GM12878 (cell line): ENCODE measurements around the gene UNC119. TPM values are rescaled to one million over a fixed set of nuclear protein-coding genes. Genes with fewer than 3 reads are reported as not detected.

Experiments used
- ATF7 ChIP-seq: fragments of 450-650 bp; IDR thresholded peaks from 2 replicates; pipeline ENCODE4 v1.6.1; 2016; ENCODE audit warnings: low read depth, mild to moderate bottlenecking
- BMI1 ChIP-seq: fragments of 450-650 bp; IDR thresholded peaks from 2 replicates; pipeline ENCODE4 v1.6.1; 2016; ENCODE audit warnings: mild to moderate bottlenecking, moderate library complexity, borderline replicate concordance
- DPF2 ChIP-seq: fragments of 450-650 bp; IDR thresholded peaks from 2 replicates; pipeline ENCODE4 v1.6.1; 2017; ENCODE audit warnings: mild to moderate bottlenecking
- ETV6 ChIP-seq, 2 experiments: fragments of 450-650 bp in 1 of 2; IDR thresholded peaks in 1 of 2; conservative IDR thresholded peaks in 1 of 2; 2 replicates each; pipeline ENCODE4 v1.6.1; 2014; ENCODE audit warnings: antibody characterized with exemption in 1 of 2, borderline replicate concordance in 1 of 2, low read depth in 1 of 2, mild to moderate bottlenecking in 1 of 2, moderate library complexity in 1 of 2
- EZH2 ChIP-seq: IDR thresholded peaks from 2 replicates; pipeline ENCODE4 v1.6.1; 2012; ENCODE audit warnings: low read depth, mild to moderate bottlenecking, control low read depth, inconsistent platforms, low read length, borderline replicate concordance; ENCODE audit not compliant: control insufficient read depth
- FOXK2 ChIP-seq: fragments of 450-650 bp; IDR thresholded peaks from 2 replicates; pipeline ENCODE4 v1.6.1; 2017; ENCODE audit warnings: mild to moderate bottlenecking, moderate library complexity
- LARP7 ChIP-seq: fragments of 450-650 bp; IDR thresholded peaks from 2 replicates; pipeline ENCODE4 v1.6.1; 2017; ENCODE audit warnings: mild to moderate bottlenecking
- MYB ChIP-seq: fragments of 150-350 bp; IDR thresholded peaks from 2 replicates; pipeline ENCODE4 v1.6.1; 2014; ENCODE audit warnings: mild to moderate bottlenecking, low read depth, low read length, borderline replicate concordance
- NFYA ChIP-seq: IDR thresholded peaks from 2 replicates; pipeline ENCODE4 v1.6.1; 2011; ENCODE audit warnings: low read depth, mild to moderate bottlenecking, low read length, improper control_type of control experiment, borderline replicate concordance
- POLR2AphosphoS5 ChIP-seq: IDR thresholded peaks from 2 replicates; pipeline ENCODE4 v1.6.1; 2011; ENCODE audit warnings: mild to moderate bottlenecking, low read length, inconsistent platforms
- RUNX3 ChIP-seq: IDR thresholded peaks from 2 replicates; pipeline ENCODE4 v1.6.1; 2012; ENCODE audit warnings: low read length, inconsistent platforms
- SIN3A ChIP-seq: IDR thresholded peaks from 2 replicates; pipeline ENCODE4 v1.6.1; 2012; ENCODE audit warnings: low read depth, low read length, improper control_type of control experiment
- SREBF1 ChIP-seq: IDR thresholded peaks from 2 replicates; pipeline ENCODE4 v1.6.1; 2012; ENCODE audit warnings: mild to moderate bottlenecking, low read length
- SUPT20H ChIP-seq: IDR thresholded peaks from 2 replicates; pipeline ENCODE4 v1.6.1; 2011; ENCODE audit warnings: low read depth, mild to moderate bottlenecking, low read length, moderate library complexity, borderline replicate concordance; ENCODE audit not compliant: control insufficient read depth
- SUZ12 ChIP-seq: fragments of 200-600 bp; sonication (generic); IDR thresholded peaks from one replicate; pipeline ENCODE4 v1.6.1; 2018; ENCODE audit warnings: antibody characterized with exemption, mild to moderate bottlenecking; ENCODE audit not compliant: unreplicated experiment
- TBL1XR1 ChIP-seq: IDR thresholded peaks from 2 replicates; pipeline ENCODE4 v1.6.1; 2012; ENCODE audit warnings: low read depth, low read length, improper control_type of control experiment
- TCF12 ChIP-seq: IDR thresholded peaks from 2 replicates; pipeline ENCODE4 v1.6.1; 2011; ENCODE audit warnings: low read depth, mild to moderate bottlenecking, low read length
- YY1 ChIP-seq: IDR thresholded peaks from 2 replicates; pipeline ENCODE4 v1.6.1; 2011; ENCODE audit warnings: low read depth, mild to moderate bottlenecking, low read length
- polyA plus RNA-seq, 11 experiments: library from polyadenylated mRNA; depleted of rRNA in 4 of 11; unstranded in 6 of 11; stranded (reverse) in 5 of 11; fragments of >200 nt; fragmentation: Nextera tagmentation in 4 of 11; fragmentation: Illumina TruSeq in 1 of 11; extraction: Ambion mirVana in 4 of 11; extraction: Trizol in 1 of 11; gene quantifications; 1 replicate in 1 of 11; 2 replicates in 10 of 11; pipeline versions ENCODE4 v1.2.1 to v1.2.3, GENCODE V29; 2011 to 2016; ENCODE audit warnings: inconsistent platforms in 2 of 11, missing spikeins in 2 of 11, low read depth in 1 of 11
- total RNA-seq, 4 experiments: library from RNA; depleted of rRNA in 3 of 4; stranded (reverse); fragments of >200 nt in 3 of 4; fragmentation: Illumina TruSeq in 1 of 4; extraction: Trizol in 1 of 4; gene quantifications; 2 replicates each; pipeline versions ENCODE4 v1.2.1 to v1.2.3, GENCODE V29; 2013 to 2021
- TF ChIP-seq, protein P1 (sequence below): fragments of 450-650 bp; formaldehyde crosslinking; IDR thresholded peaks from 2 replicates; pipeline ENCODE4 v1.5.0; 2022; ENCODE audit warnings: mild to moderate bottlenecking, missing genetic modification characterization
- TF ChIP-seq, protein P2 (sequence below): IDR thresholded peaks from 2 replicates; pipeline ENCODE4 v1.6.1; 2012; ENCODE audit warnings: improper control_type of control experiment, low read depth, low read length; ENCODE audit not compliant: insufficient replicate concordance
- TF ChIP-seq, protein P3 (sequence below): fragments of 450-650 bp; IDR thresholded peaks from 2 replicates; pipeline ENCODE4 v1.6.1; 2018; ENCODE audit warnings: mild to moderate bottlenecking, low read depth, moderate library complexity; ENCODE audit not compliant: partially characterized antibody

UNC119 gene
- total and polyA plus RNA-seq, 10 of the 15 experiments (the other 5 are each of a cell fraction or from before 2014, with no cell fraction given) = 2.7 to 436 (median 57.8) TPM

DNA sequence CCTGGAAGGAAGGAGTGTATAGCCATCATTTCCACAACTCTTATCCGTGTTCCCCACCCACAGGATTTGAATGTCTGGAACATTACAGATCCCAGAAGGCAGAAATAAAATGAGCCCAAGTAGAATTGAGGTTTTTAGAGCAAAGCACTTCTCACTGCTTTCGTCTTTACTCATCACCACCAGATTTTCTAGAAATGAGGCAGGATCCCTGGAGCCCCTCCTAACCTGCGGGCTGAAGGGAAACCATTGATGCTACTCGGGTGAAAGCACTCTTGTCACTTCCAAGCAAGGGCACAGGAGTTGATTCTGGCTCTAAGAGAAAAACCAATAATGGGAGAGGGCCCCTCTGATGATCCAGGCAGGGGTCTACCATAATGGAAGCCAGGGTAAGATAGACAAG lies 27.1 kb upstream of the UNC119 start (continued):
- TF ChIP-seq, protein P1, sequence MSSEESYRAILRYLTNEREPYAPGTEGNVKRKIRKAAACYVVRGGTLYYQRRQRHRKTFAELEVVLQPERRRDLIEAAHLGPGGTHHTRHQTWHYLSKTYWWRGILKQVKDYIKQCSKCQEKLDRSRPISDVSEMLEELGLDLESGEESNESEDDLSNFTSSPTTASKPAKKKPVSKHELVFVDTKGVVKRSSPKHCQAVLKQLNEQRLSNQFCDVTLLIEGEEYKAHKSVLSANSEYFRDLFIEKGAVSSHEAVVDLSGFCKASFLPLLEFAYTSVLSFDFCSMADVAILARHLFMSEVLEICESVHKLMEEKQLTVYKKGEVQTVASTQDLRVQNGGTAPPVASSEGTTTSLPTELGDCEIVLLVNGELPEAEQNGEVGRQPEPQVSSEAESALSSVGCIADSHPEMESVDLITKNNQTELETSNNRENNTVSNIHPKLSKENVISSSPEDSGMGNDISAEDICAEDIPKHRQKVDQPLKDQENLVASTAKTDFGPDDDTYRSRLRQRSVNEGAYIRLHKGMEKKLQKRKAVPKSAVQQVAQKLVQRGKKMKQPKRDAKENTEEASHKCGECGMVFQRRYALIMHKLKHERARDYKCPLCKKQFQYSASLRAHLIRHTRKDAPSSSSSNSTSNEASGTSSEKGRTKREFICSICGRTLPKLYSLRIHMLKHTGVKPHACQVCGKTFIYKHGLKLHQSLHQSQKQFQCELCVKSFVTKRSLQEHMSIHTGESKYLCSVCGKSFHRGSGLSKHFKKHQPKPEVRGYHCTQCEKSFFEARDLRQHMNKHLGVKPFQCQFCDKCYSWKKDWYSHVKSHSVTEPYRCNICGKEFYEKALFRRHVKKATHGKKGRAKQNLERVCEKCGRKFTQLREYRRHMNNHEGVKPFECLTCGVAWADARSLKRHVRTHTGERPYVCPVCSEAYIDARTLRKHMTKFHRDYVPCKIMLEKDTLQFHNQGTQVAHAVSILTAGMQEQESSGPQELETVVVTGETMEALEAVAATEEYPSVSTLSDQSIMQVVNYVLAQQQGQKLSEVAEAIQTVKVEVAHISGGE (CRISPR knock-in tag) = no peak
- TF ChIP-seq ATF7 = no peak
- TF ChIP-seq TBL1XR1 = no peak
- peak; percentile 94 for TF ChIP-seq RUNX3
- TF ChIP-seq, protein P2, sequence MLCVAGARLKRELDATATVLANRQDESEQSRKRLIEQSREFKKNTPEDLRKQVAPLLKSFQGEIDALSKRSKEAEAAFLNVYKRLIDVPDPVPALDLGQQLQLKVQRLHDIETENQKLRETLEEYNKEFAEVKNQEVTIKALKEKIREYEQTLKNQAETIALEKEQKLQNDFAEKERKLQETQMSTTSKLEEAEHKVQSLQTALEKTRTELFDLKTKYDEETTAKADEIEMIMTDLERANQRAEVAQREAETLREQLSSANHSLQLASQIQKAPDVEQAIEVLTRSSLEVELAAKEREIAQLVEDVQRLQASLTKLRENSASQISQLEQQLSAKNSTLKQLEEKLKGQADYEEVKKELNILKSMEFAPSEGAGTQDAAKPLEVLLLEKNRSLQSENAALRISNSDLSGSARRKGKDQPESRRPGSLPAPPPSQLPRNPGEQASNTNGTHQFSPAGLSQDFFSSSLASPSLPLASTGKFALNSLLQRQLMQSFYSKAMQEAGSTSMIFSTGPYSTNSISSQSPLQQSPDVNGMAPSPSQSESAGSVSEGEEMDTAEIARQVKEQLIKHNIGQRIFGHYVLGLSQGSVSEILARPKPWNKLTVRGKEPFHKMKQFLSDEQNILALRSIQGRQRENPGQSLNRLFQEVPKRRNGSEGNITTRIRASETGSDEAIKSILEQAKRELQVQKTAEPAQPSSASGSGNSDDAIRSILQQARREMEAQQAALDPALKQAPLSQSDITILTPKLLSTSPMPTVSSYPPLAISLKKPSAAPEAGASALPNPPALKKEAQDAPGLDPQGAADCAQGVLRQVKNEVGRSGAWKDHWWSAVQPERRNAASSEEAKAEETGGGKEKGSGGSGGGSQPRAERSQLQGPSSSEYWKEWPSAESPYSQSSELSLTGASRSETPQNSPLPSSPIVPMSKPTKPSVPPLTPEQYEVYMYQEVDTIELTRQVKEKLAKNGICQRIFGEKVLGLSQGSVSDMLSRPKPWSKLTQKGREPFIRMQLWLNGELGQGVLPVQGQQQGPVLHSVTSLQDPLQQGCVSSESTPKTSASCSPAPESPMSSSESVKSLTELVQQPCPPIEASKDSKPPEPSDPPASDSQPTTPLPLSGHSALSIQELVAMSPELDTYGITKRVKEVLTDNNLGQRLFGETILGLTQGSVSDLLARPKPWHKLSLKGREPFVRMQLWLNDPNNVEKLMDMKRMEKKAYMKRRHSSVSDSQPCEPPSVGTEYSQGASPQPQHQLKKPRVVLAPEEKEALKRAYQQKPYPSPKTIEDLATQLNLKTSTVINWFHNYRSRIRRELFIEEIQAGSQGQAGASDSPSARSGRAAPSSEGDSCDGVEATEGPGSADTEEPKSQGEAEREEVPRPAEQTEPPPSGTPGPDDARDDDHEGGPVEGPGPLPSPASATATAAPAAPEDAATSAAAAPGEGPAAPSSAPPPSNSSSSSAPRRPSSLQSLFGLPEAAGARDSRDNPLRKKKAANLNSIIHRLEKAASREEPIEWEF = no peak
- no peak for TF ChIP-seq TCF12
- TF ChIP-seq NFYA = no peak
- TF ChIP-seq FOXK2 = no peak
- no peak for TF ChIP-seq LARP7
- TF ChIP-seq SUPT20H = no peak
- TF ChIP-seq SIN3A = no peak
- no peak for TF ChIP-seq POLR2AphosphoS5
- no peak for TF ChIP-seq SUZ12
- TF ChIP-seq DPF2 = peak; percentile 33; the same call in 1 of the 2 replicates
- no peak for TF ChIP-seq EZH2
- no peak for TF ChIP-seq SREBF1
- no peak for TF ChIP-seq BMI1
- TF ChIP-seq MYB = no peak
- 0 out of 2 replicates have a peak, but pooled peaks have one; percentile 17 for TF ChIP-seq YY1
- TF ChIP-seq ETV6 (conservative IDR thresholded peaks at IDR 0.05 in 1 of 2, IDR thresholded peaks at IDR 0.05 in 1 of 2; ENCODE audit: borderline replicate concordance in 1 of 2, low read depth in 1 of 2) = 0 out of 4 replicates have a peak, but pooled peaks of 1 of the 2 experiments have one; percentile 42
- TF ChIP-seq, protein P3, sequence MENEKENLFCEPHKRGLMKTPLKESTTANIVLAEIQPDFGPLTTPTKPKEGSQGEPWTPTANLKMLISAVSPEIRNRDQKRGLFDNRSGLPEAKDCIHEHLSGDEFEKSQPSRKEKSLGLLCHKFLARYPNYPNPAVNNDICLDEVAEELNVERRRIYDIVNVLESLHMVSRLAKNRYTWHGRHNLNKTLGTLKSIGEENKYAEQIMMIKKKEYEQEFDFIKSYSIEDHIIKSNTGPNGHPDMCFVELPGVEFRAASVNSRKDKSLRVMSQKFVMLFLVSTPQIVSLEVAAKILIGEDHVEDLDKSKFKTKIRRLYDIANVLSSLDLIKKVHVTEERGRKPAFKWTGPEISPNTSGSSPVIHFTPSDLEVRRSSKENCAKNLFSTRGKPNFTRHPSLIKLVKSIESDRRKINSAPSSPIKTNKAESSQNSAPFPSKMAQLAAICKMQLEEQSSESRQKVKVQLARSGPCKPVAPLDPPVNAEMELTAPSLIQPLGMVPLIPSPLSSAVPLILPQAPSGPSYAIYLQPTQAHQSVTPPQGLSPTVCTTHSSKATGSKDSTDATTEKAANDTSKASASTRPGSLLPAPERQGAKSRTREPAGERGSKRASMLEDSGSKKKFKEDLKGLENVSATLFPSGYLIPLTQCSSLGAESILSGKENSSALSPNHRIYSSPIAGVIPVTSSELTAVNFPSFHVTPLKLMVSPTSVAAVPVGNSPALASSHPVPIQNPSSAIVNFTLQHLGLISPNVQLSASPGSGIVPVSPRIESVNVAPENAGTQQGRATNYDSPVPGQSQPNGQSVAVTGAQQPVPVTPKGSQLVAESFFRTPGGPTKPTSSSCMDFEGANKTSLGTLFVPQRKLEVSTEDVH = no peak
